Measurements from ENCODE around the gene NBAS. TPM values are rescaled to one million over a fixed set of nuclear protein-coding genes. Genes with fewer than 3 reads are reported as not detected.

NBAS gene
- total and polyA plus RNA-seq, 9 of the 15 experiments (the other 6 are each of a cell fraction or from before 2014, with no cell fraction given), result 15.3 to 94.4 (median 69.9) TPM

DNA sequence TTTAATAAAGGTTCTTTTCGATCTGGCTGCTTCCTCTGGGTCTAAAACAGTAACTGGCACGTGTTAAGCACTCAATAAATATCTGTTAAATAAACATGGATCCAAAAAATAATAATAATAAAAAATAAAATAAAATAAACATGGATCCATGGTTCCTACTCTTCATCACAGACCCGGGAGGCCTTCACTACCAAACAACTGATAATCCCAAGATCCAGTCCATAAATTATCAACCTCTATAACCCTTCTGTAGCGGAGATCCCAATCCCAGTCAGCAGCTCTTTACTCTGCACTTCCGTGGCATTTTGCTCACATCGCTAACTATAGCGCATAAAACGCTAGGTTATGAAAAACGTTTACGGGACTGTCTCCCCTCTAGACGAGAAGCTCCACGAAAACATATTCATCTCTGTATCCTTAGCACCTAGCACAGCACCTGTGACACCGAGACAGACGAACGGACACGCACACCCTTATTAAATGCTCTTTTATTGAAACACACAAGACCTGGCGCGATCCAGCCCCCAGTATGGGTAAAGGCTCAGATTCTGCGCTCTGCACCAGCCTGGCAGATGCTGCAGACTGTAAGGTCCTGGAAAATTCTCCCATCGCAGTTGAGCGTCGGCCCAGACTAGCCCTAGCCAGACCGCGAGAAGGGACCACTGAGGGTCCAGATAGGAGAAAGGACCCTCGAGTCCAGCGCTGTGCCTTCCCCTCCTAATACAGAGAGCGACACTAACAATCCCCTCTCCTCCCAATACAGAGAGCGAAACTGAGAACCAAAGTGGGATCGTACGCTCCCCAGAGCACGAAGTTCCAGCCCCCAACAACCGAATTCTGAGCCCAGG, 770 bp downstream of the NBAS start (continued):
- TF ChIP-seq ZNF224 (CRISPR knock-in tag; IDR thresholded peaks at IDR 0.05), result no peak
- TF ChIP-seq KAT7 (CRISPR knock-in tag; IDR thresholded peaks at IDR 0.05; ENCODE audit: borderline replicate concordance), result no peak
- no peak for TF ChIP-seq SNRNP70 (optimal IDR thresholded peaks at IDR 0.05; ENCODE audit: low read depth, low read length)
- no peak for TF ChIP-seq SPI1 (IDR thresholded peaks at IDR 0.05; ENCODE audit: borderline replicate concordance, low read depth, low read length)
- no peak for TF ChIP-seq CBFB (CRISPR knock-in tag; IDR thresholded peaks at IDR 0.05)
- TF ChIP-seq RAD51 (IDR thresholded peaks at IDR 0.05; ENCODE audit: borderline replicate concordance, low read depth), result no peak
- TF ChIP-seq HDAC6 (IDR thresholded peaks at IDR 0.05; ENCODE audit: low read depth, low read length), result no peak
- TF ChIP-seq MECOM (CRISPR knock-in tag; IDR thresholded peaks at IDR 0.05), result no peak
- TF ChIP-seq, protein P1, sequence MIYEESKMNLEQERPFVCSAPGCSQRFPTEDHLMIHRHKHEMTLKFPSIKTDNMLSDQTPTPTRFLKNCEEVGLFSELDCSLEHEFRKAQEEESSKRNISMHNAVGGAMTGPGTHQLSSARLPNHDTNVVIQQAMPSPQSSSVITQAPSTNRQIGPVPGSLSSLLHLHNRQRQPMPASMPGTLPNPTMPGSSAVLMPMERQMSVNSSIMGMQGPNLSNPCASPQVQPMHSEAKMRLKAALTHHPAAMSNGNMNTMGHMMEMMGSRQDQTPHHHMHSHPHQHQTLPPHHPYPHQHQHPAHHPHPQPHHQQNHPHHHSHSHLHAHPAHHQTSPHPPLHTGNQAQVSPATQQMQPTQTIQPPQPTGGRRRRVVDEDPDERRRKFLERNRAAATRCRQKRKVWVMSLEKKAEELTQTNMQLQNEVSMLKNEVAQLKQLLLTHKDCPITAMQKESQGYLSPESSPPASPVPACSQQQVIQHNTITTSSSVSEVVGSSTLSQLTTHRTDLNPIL (CRISPR knock-in tag; IDR thresholded peaks at IDR 0.05), result no peak
- no peak for TF ChIP-seq STAT5B (CRISPR knock-in tag; IDR thresholded peaks at IDR 0.05)
- TF ChIP-seq, protein P2, sequence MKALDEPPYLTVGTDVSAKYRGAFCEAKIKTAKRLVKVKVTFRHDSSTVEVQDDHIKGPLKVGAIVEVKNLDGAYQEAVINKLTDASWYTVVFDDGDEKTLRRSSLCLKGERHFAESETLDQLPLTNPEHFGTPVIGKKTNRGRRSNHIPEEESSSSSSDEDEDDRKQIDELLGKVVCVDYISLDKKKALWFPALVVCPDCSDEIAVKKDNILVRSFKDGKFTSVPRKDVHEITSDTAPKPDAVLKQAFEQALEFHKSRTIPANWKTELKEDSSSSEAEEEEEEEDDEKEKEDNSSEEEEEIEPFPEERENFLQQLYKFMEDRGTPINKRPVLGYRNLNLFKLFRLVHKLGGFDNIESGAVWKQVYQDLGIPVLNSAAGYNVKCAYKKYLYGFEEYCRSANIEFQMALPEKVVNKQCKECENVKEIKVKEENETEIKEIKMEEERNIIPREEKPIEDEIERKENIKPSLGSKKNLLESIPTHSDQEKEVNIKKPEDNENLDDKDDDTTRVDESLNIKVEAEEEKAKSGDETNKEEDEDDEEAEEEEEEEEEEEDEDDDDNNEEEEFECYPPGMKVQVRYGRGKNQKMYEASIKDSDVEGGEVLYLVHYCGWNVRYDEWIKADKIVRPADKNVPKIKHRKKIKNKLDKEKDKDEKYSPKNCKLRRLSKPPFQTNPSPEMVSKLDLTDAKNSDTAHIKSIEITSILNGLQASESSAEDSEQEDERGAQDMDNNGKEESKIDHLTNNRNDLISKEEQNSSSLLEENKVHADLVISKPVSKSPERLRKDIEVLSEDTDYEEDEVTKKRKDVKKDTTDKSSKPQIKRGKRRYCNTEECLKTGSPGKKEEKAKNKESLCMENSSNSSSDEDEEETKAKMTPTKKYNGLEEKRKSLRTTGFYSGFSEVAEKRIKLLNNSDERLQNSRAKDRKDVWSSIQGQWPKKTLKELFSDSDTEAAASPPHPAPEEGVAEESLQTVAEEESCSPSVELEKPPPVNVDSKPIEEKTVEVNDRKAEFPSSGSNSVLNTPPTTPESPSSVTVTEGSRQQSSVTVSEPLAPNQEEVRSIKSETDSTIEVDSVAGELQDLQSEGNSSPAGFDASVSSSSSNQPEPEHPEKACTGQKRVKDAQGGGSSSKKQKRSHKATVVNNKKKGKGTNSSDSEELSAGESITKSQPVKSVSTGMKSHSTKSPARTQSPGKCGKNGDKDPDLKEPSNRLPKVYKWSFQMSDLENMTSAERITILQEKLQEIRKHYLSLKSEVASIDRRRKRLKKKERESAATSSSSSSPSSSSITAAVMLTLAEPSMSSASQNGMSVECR (CRISPR knock-in tag; IDR thresholded peaks at IDR 0.05), result no peak
- 0 out of 2 replicates have a peak, but pooled peaks have one; percentile 45 for TF ChIP-seq ZBTB17 (CRISPR knock-in tag; IDR thresholded peaks at IDR 0.05)
- no peak for TF ChIP-seq HDAC8 (tag; IDR thresholded peaks at IDR 0.05)
- TF ChIP-seq, protein P3, sequence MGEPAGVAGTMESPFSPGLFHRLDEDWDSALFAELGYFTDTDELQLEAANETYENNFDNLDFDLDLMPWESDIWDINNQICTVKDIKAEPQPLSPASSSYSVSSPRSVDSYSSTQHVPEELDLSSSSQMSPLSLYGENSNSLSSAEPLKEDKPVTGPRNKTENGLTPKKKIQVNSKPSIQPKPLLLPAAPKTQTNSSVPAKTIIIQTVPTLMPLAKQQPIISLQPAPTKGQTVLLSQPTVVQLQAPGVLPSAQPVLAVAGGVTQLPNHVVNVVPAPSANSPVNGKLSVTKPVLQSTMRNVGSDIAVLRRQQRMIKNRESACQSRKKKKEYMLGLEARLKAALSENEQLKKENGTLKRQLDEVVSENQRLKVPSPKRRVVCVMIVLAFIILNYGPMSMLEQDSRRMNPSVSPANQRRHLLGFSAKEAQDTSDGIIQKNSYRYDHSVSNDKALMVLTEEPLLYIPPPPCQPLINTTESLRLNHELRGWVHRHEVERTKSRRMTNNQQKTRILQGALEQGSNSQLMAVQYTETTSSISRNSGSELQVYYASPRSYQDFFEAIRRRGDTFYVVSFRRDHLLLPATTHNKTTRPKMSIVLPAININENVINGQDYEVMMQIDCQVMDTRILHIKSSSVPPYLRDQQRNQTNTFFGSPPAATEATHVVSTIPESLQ (CRISPR knock-in tag; IDR thresholded peaks at IDR 0.05), result no peak
- TF ChIP-seq FOSL1 (tag; conservative IDR thresholded peaks at IDR 0.05), result no peak
- TF ChIP-seq POLR2AphosphoS2 (IDR thresholded peaks at IDR 0.05; ENCODE audit: low read length), result no peak
- no peak for TF ChIP-seq TCF3 (CRISPR knock-in tag; IDR thresholded peaks at IDR 0.05)
- no peak for TF ChIP-seq CTBP1 (IDR thresholded peaks at IDR 0.05; ENCODE audit: borderline replicate concordance)

All from K562 (cell line).